ENCODE results near the gene WNT2.
"Not testable (repeated sequence)": the region's sequence is repeated elsewhere in the genome, so short reads cannot be mapped to it uniquely, and the experiment has no call there.

WNT2 gene

DNA sequence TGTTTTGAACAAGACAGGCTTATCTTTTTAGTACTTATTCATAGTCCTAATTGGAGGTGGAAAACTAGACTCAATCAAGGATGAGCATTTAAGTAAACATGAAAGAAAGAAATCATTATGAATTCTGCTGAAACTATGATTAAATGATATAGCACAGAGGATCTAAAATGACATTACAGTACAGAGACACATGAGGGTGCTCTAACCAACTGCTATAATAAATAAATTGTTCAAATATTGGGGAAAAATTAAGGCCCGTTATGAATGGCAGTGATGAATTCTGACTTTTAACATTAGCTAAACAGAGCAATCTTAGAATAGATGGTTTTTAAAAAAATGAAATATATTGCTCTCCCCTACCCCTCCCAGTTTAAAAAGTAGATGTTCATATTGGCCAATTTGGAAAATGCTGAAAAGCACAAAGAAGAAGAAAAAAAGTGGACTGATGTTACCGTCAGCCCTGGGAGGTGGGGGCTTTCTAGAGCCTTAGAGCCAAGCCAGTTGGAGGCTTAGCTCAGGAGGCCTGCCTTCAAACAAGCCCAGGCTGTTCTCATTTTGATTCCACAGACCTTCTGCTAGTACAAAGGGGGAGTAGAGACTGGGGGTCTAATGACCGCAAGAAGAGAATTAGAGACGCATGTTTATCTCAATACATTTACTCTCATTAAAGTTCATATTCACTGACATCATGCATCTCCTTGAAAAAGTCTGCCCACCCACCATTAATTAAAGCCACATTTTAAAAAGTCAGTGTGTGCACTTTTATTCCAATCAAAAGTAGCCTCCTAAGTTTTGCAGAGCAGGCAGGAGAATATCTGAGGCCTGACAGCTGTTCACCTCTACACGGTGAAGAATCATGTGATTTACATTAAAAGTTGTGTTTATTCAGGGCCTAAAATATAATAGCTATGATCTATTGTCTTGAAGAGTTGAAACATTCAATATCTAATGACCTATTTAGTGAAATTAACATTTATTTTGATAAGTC lies 10.0 kb downstream of the WNT2 start:
- no peak for DNase-seq (ENCODE audit: low read depth in 3 of 3, low spot score in 1 of 3)

DNA sequence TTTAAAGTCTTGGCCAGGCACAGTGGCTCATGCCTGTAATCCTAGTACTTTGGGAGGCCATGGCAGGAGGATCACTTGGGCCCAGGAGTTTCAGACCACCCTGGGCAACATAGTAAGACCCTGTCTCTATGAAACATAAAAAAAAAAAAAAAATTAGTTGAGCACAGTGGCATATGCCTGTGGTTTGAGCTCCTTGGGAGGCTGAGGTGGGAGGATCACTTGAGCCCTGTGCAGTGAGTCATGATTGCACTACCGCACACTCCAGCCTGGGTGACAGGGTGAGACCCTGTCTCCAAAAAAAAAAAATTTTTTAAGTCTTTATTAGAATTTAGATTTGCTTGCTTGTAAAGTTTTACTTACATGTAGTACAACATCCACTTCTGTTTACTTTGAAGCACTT lies 14.0 kb downstream of the WNT2 start:
- DNase-seq (ENCODE audit: low read depth in 3 of 3, low spot score in 1 of 3) = no peak

GRCh38 chr7:117302396-117302795 lies 20.5 kb downstream of the WNT2 start:
- DNase-seq (ENCODE audit: low read depth in 3 of 3, low spot score in 1 of 3) = no peak

- not testable (repeated sequence) for DNase-seq (ENCODE audit: low read depth in 3 of 3, low spot score in 1 of 3)
These were observed 22.4 kb downstream of the WNT2 start for GRCh38 chr7:117300506-117300905.

- no peak for DNase-seq (ENCODE audit: low read depth in 3 of 3, low spot score in 1 of 3)
These were observed 25.3 kb downstream of the WNT2 start for GRCh38 chr7:117297606-117298005.

GRCh38 chr7:117296066-117296465 lies 26.8 kb downstream of the WNT2 start:
- no peak for DNase-seq (ENCODE audit: low read depth in 3 of 3, low spot score in 1 of 3)

- no peak for DNase-seq (ENCODE audit: low read depth in 3 of 3, low spot score in 1 of 3)
These were observed 37.0 kb downstream of the WNT2 start for GRCh38 chr7:117285826-117286225.

GRCh38 chr7:117284692-117285091 lies 38.2 kb downstream of the WNT2 start:
- DNase-seq (ENCODE audit: low read depth in 3 of 3, low spot score in 1 of 3) = no peak

GRCh38 chr7:117283779-117284178 lies 39.1 kb downstream of the WNT2 start:
- no peak for DNase-seq (ENCODE audit: low read depth in 3 of 3, low spot score in 1 of 3)

- no peak for DNase-seq (ENCODE audit: low read depth in 3 of 3, low spot score in 1 of 3)
These were observed 39.5 kb downstream of the WNT2 start for GRCh38 chr7:117283371-117283770.

- DNase-seq (ENCODE audit: low read depth in 3 of 3, low spot score in 1 of 3) = no peak
These were observed 40.5 kb downstream of the WNT2 start for GRCh38 chr7:117282239-117282812.

DNA sequence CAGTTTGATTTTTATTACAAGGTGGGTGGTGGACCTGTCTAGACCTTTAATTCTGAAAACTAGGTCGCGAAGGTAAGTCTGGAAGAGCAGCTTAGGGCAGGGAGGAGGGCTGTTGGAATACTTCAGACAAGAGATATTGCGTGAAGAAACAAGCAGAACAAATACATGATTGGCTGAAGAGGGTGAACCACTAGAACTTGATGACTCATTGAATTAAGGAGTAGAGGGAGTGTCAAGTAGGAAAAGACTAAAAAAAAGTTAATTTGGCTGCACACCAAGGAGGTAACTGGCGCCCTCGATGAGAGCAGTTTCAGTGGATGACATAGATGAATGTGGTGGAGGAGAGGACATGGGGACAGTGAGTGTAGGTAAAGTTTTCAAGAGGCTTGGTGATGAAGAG lies 41.3 kb downstream of the WNT2 start:
- no peak for DNase-seq (ENCODE audit: low read depth in 3 of 3, low spot score in 1 of 3)

DNA sequence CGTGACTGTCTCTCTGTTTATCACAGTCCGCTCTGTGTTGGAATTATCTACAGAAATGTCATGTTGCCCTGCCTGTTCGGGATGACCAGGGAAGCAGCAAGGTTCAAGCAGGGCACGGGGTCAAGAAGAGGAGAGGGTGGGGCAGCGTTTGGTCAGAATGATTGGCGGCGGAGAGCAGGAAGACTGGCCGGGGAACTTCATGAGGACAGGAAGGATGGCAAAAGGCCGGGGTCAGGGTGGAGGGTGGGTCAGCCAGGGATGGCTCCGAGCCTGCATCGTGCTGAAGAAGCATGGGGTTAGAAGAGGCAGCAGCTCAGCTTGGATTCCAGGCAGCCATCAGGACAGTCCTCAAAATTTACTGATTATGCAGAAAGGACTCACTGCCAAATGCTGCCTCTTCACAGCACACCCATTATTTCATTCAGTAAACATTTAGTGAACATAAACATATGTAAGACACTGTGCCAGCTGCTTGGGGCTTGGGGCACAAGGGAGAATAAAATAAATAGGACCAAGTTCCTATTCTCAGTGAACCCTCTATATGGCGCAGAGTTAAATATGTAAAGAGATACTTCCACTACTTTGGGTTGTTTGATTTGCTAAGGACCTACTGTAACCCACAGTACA lies 42.8 kb downstream of the WNT2 start:
- DNase-seq (ENCODE audit: low read depth in 3 of 3, low spot score in 1 of 3) = no peak

DNA sequence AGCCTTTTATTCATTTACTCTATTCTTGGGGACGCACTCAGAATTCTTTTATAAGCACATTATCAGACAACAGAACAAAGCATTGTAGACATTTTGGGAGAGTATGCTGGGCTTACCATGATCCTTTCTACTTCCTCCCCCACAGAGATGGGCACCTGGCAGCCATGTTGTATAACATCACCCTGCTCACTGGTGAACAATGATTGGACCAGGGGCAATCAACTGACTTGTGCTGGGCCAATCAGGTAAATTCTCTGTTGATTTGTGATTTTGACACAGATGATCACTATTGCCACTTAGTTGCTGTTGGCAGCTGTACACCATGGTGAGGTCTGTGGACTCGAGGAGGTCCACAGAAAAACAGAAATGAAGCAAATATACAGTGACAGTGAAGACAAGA lies 43.7 kb downstream of the WNT2 start:
- no peak for DNase-seq (ENCODE audit: low read depth in 3 of 3, low spot score in 1 of 3)

DNA sequence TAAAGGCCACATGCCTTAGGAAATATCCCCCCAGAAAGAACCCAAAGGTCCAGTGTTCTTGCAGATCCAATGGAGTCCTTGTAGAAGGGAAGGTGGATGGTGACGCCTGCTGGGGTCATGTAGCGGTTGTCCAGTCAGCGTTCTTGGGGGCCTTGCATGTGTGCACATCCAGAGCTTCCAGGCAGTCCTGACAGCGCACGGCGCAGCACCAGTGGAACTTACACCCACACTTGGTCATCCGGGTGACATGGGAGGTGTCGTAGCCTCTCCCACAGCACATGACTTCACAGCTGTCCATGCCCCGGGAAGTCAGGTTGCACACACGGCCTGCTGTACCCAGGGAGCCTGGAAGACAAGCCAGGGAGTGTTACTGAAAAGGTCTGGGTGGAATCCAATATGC lies 44.8 kb downstream of the WNT2 start:
- DNase-seq (ENCODE audit: low read depth in 3 of 3, low spot score in 1 of 3) = no peak

DNA sequence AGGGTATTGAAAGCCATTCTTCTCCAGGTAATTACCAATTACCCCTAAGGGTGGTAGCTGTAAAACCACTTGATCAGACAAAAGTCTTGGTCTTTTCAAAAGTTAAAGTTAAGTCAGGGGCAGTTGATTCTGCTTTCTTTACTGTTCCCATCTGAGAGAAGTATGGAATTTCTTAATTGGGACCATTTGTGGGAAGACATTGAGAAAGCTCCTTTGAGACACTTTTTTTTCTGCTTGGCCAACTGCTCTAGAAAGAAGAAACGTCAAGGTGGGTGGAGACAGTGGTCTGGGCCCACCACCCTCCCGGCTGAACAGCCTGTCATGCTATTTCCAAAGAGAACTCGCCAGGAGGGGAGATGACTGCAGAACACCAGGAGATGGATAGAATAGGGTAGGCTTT lies 45.3 kb downstream of the WNT2 start:
- DNase-seq (ENCODE audit: low read depth in 3 of 3, low spot score in 1 of 3) = no peak

DNA sequence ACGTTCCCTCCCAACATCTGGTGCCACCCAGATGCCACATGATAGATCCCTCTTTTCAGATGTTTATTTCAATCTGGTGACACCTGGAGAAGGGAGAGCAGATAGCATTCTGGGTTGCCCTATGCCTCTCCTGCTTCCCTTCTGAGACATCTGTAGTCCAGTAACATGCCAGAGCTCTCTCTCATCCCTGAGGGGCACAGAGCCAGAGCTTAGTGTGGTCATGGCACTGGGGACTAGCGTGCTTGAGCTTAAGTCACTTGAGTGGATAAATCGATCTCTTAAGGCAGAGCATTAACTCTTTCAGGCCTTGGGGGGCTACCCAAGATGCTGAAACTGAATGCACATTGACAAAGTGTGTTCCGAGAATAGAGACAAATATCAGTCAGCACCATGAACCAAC lies 47.9 kb downstream of the WNT2 start:
- DNase-seq (ENCODE audit: low read depth in 3 of 3, low spot score in 1 of 3) = no peak

- DNase-seq (ENCODE audit: low read depth in 3 of 3, low spot score in 1 of 3) = no peak
These were observed 49.0 kb downstream of the WNT2 start for GRCh38 chr7:117273814-117274225.

DNA sequence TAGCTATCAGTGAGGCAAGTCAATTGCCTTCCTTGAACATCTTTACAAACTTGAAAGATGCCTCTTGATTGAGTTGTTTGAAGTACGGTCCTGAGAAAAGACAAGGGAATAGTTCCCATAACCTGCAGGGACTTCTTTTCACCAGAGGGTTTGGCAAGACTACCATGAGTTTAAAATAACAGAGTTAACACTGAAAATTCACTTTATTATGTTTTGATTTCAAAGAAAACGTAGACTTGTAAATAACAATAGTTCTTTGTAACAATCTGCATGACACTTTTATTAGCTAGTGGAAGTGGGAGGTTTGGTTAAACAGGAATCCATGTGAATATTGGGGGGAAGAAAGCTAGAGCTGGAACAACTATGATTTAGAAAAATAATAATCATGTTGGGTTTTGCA lies 49.5 kb downstream of the WNT2 start:
- no peak for DNase-seq (ENCODE audit: low read depth in 3 of 3, low spot score in 1 of 3)

DNA sequence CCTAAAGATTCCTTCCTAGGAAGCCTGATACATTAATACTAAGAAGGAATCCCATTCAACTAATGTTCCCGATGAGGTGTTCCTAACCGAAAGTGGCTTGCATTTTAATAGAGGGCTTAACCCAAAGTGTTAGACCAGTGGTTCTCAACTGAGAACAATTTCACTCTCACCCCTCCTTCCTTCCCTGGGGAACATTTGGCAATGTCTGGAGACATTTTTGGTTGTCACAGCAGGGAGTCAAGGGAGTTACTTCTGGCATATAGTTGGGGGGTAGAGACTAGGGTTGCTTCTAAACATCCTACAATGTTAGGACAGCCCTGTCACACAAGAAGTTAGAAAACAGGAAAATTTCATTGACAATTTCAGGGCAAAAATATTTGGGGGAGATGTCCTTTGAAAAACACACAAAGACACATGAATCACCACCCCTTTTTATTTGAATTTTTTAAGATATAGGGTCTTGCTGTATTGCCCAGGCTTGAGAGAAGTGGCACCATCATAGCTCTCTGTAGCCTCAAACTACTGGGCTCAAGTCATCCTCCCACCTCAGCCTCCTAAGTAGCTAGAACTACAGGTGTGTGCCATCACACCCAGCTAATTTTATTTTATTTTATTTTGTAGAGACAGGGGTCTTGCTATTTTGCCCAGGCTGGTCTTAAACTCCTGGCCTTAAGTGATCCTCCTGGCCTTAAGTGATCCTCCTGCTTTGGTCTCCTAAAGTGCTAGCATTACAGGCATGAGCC lies 50.7 kb downstream of the WNT2 start:
- DNase-seq (ENCODE audit: low read depth in 3 of 3, low spot score in 1 of 3) = no peak

GRCh38 chr7:117271566-117271965 lies 51.3 kb downstream of the WNT2 start:
- no peak for DNase-seq (ENCODE audit: low read depth in 3 of 3, low spot score in 1 of 3)
